GM12878 (cell line): Measurements from ENCODE around the gene DEPDC7. TPM values are rescaled to one million over a fixed set of nuclear protein-coding genes. Genes with fewer than 3 reads are reported as not detected.

Experiments
- CEBPB ChIP-seq, 2 experiments: fragments of 150-350 bp in 1 of 2; IDR thresholded peaks; 2 replicates each; pipeline ENCODE4 v1.6.1; 2012 to 2014; ENCODE audit warnings: low read depth in 2 of 2, low read length in 2 of 2, borderline replicate concordance in 1 of 2, inconsistent platforms in 1 of 2
- CREM ChIP-seq: IDR thresholded peaks from 2 replicates; pipeline ENCODE4 v1.6.1; 2014; ENCODE audit warnings: antibody characterized with exemption, low read depth
- E2F8 ChIP-seq: fragments of 450-650 bp; IDR thresholded peaks from 2 replicates; pipeline ENCODE4 v1.6.1; 2018; ENCODE audit warnings: mild to moderate bottlenecking, low read depth, moderate library complexity; ENCODE audit not compliant: partially characterized antibody
- EGR1 ChIP-seq, 2 experiments: IDR thresholded peaks; 1 replicate in 1 of 2; 2 replicates in 1 of 2; pipeline ENCODE4 v1.6.1; 2011 to 2012; ENCODE audit warnings: low read depth in 2 of 2, low read length in 2 of 2, borderline replicate concordance in 1 of 2, mild to moderate bottlenecking in 1 of 2, moderate library complexity in 1 of 2
- HSF1 ChIP-seq: fragments of 150-350 bp; IDR thresholded peaks from 2 replicates; pipeline ENCODE4 v1.6.1; 2014; ENCODE audit warnings: mild to moderate bottlenecking, low read depth, low read length
- MXI1 ChIP-seq: fragments of 150-350 bp; IDR thresholded peaks from 2 replicates; pipeline ENCODE4 v1.6.1; 2011; ENCODE audit warnings: low read depth, mild to moderate bottlenecking, inconsistent platforms, low read length, improper control_type of control experiment
- NR2F1 ChIP-seq: fragments of 450-650 bp; conservative IDR thresholded peaks from 2 replicates; pipeline ENCODE4 v1.6.1; 2017; ENCODE audit warnings: mild to moderate bottlenecking
- PKNOX1 ChIP-seq: fragments of 450-650 bp; IDR thresholded peaks from 2 replicates; pipeline ENCODE4 v1.6.1; 2016; ENCODE audit warnings: mild to moderate bottlenecking
- PML ChIP-seq: IDR thresholded peaks from 2 replicates; pipeline ENCODE4 v1.6.1; 2012; ENCODE audit warnings: low read length, inconsistent platforms
- SUZ12 ChIP-seq: fragments of 200-600 bp; sonication (generic); IDR thresholded peaks from one replicate; pipeline ENCODE4 v1.6.1; 2018; ENCODE audit warnings: antibody characterized with exemption, mild to moderate bottlenecking; ENCODE audit not compliant: unreplicated experiment
- ZNF207 ChIP-seq: fragments of 450-650 bp; IDR thresholded peaks from 2 replicates; pipeline ENCODE4 v1.6.1; 2014; ENCODE audit warnings: antibody characterized with exemption, mild to moderate bottlenecking, borderline replicate concordance
- ZNF274 ChIP-seq: IDR thresholded peaks from one replicate; pipeline ENCODE4 v1.8.0; 2011; ENCODE audit not compliant: insufficient read length, insufficient read depth
- ZSCAN29 ChIP-seq: fragments of 450-650 bp; IDR thresholded peaks from 2 replicates; pipeline ENCODE4 v1.6.1; 2017; ENCODE audit warnings: mild to moderate bottlenecking, moderate library complexity
- polyA plus RNA-seq, 11 experiments: library from polyadenylated mRNA; depleted of rRNA in 4 of 11; unstranded in 6 of 11; stranded (reverse) in 5 of 11; fragments of >200 nt; fragmentation: Nextera tagmentation in 4 of 11; fragmentation: Illumina TruSeq in 1 of 11; extraction: Ambion mirVana in 4 of 11; extraction: Trizol in 1 of 11; gene quantifications; 1 replicate in 1 of 11; 2 replicates in 10 of 11; pipeline versions ENCODE4 v1.2.1 to v1.2.3, GENCODE V29; 2011 to 2016; ENCODE audit warnings: inconsistent platforms in 2 of 11, missing spikeins in 2 of 11, low read depth in 1 of 11
- total RNA-seq, 4 experiments: library from RNA; depleted of rRNA in 3 of 4; stranded (reverse); fragments of >200 nt in 3 of 4; fragmentation: Illumina TruSeq in 1 of 4; extraction: Trizol in 1 of 4; gene quantifications; 2 replicates each; pipeline versions ENCODE4 v1.2.1 to v1.2.3, GENCODE V29; 2013 to 2021
- TF ChIP-seq, protein P1 (sequence below): fragments of 450-650 bp; IDR thresholded peaks from 2 replicates; pipeline ENCODE4 v1.6.1; 2017; ENCODE audit warnings: mild to moderate bottlenecking, moderate library complexity
- TF ChIP-seq, protein P2 (sequence below): fragments of 450-650 bp; formaldehyde crosslinking; IDR thresholded peaks from 2 replicates; pipeline ENCODE4 v1.5.0; 2022; ENCODE audit warnings: mild to moderate bottlenecking, missing genetic modification characterization

Gene DEPDC7
- total and polyA plus RNA-seq, 10 of the 15 experiments (the other 5 are each of a cell fraction or from before 2014, with no cell fraction given): 0.06 to 1.1 (median 0.49) TPM

DNA sequence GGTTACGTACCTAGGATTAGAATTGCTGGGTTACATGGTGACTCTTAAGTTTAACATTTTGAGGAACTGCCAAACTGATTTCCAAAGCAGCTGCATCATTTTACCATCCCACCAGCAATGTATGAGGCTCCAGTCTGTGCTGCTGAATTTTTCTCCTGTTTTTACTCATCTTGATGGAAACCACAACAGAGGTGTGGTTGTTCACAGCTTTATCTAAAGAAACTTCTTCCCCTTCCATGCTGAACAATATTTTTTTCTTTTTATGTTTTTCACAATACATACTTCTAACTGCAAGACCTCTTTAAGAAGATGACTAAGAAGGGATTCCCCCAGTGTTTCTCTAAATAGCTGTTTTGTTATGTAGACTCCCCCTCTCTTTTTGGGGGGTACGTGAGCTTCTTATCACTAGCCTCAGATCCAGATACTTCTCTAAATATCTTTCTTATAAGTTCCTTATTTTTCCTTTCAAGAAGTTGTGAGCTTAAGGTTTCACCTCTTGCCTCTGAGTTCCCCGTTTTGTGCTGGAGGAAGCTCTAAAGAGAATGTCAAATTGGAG lies 47.7 kb downstream of the DEPDC7 start (continued):
- TF ChIP-seq, protein P1, sequence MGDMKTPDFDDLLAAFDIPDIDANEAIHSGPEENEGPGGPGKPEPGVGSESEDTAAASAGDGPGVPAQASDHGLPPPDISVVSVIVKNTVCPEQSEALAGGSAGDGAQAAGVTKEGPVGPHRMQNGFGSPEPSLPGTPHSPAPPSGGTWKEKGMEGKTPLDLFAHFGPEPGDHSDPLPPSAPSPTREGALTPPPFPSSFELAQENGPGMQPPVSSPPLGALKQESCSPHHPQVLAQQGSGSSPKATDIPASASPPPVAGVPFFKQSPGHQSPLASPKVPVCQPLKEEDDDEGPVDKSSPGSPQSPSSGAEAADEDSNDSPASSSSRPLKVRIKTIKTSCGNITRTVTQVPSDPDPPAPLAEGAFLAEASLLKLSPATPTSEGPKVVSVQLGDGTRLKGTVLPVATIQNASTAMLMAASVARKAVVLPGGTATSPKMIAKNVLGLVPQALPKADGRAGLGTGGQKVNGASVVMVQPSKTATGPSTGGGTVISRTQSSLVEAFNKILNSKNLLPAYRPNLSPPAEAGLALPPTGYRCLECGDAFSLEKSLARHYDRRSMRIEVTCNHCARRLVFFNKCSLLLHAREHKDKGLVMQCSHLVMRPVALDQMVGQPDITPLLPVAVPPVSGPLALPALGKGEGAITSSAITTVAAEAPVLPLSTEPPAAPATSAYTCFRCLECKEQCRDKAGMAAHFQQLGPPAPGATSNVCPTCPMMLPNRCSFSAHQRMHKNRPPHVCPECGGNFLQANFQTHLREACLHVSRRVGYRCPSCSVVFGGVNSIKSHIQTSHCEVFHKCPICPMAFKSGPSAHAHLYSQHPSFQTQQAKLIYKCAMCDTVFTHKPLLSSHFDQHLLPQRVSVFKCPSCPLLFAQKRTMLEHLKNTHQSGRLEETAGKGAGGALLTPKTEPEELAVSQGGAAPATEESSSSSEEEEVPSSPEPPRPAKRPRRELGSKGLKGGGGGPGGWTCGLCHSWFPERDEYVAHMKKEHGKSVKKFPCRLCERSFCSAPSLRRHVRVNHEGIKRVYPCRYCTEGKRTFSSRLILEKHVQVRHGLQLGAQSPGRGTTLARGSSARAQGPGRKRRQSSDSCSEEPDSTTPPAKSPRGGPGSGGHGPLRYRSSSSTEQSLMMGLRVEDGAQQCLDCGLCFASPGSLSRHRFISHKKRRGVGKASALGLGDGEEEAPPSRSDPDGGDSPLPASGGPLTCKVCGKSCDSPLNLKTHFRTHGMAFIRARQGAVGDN: no peak
- no peak for TF ChIP-seq ZSCAN29
- TF ChIP-seq EGR1 (IDR thresholded peaks at IDR 0.05; ENCODE audit: borderline replicate concordance in 1 of 2, low read depth in 2 of 2, low read length in 2 of 2): no peak
- no peak for TF ChIP-seq E2F8
- TF ChIP-seq, protein P2, sequence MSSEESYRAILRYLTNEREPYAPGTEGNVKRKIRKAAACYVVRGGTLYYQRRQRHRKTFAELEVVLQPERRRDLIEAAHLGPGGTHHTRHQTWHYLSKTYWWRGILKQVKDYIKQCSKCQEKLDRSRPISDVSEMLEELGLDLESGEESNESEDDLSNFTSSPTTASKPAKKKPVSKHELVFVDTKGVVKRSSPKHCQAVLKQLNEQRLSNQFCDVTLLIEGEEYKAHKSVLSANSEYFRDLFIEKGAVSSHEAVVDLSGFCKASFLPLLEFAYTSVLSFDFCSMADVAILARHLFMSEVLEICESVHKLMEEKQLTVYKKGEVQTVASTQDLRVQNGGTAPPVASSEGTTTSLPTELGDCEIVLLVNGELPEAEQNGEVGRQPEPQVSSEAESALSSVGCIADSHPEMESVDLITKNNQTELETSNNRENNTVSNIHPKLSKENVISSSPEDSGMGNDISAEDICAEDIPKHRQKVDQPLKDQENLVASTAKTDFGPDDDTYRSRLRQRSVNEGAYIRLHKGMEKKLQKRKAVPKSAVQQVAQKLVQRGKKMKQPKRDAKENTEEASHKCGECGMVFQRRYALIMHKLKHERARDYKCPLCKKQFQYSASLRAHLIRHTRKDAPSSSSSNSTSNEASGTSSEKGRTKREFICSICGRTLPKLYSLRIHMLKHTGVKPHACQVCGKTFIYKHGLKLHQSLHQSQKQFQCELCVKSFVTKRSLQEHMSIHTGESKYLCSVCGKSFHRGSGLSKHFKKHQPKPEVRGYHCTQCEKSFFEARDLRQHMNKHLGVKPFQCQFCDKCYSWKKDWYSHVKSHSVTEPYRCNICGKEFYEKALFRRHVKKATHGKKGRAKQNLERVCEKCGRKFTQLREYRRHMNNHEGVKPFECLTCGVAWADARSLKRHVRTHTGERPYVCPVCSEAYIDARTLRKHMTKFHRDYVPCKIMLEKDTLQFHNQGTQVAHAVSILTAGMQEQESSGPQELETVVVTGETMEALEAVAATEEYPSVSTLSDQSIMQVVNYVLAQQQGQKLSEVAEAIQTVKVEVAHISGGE (CRISPR knock-in tag): no peak
- TF ChIP-seq SUZ12: no peak
- TF ChIP-seq CREM: peak; percentile 69
- TF ChIP-seq PKNOX1: no peak
- no peak for TF ChIP-seq ZNF207
- TF ChIP-seq PML: 0 out of 2 replicates have a peak, but pooled peaks have one; percentile 46
- no peak for TF ChIP-seq HSF1
- no peak for TF ChIP-seq ZNF274
- TF ChIP-seq CEBPB (IDR thresholded peaks at IDR 0.05; ENCODE audit: borderline replicate concordance in 1 of 2, low read depth in 2 of 2, low read length in 2 of 2): no peak
- peak; percentile 39; the same call in 1 of the 2 replicates for TF ChIP-seq NR2F1
- TF ChIP-seq MXI1: no peak
